Heart left ventricle (tissue), 16 donors: Measurements from ENCODE around the gene WNT8A. TPM values are rescaled to one million over a fixed set of nuclear protein-coding genes. Genes with fewer than 3 reads are reported as not detected.
"Not testable (repeated sequence)": the region's sequence is repeated elsewhere in the genome, so short reads cannot be mapped to it uniquely, and the experiment has no call there.

ENCODE experiments used
- ATAC-seq, 4 donors: fragments of 200-7000 bp; cut with Tn5 transposase; one replicate each; pipeline ENCODE4 v1.9.1; 2020 to 2022; ENCODE audit warnings: moderate library complexity in 4 of 4, mild to moderate bottlenecking in 3 of 4, moderate number of reproducible peaks in 1 of 4
- DNase-seq, 5 donors: peaks; one replicate each; pipeline ENCODE4 v3.0.0-alpha.2; 2020
- H3K27ac ChIP-seq, 12 donors: fragments of 200-600 bp; sonication (generic) in 4 of 12; one replicate each; pipeline versions ENCODE4 v1.5.0 to v1.8.0; 2016 to 2022; ENCODE audit warnings: mild to moderate bottlenecking in 2 of 12
- H3K27me3 ChIP-seq, 9 donors: fragments of 200-600 bp; sonication (generic) in 2 of 9; one replicate each; pipeline versions ENCODE4 v1.5.1 to v1.8.0; 2016 to 2022; ENCODE audit warnings: mild to moderate bottlenecking in 3 of 9
- H3K36me3 ChIP-seq, 9 donors: fragments of 200-600 bp; sonication (generic) in 2 of 9; one replicate each; pipeline versions ENCODE4 v1.5.0 to v1.8.0; 2018 to 2022; ENCODE audit warnings: mild to moderate bottlenecking in 2 of 9
- H3K4me1 ChIP-seq, 12 donors: fragments of 200-600 bp; sonication (generic) in 4 of 12; one replicate each; pipeline versions ENCODE4 v1.5.0 to v1.8.0; 2016 to 2022; ENCODE audit warnings: mild to moderate bottlenecking in 3 of 12
- H3K4me3 ChIP-seq, 12 donors: fragments of 200-600 bp; sonication (generic) in 4 of 12; one replicate each; pipeline versions ENCODE4 v1.5.0 to v1.8.0; 2017 to 2022; ENCODE audit warnings: mild to moderate bottlenecking in 9 of 12, moderate library complexity in 4 of 12
- H3K9me3 ChIP-seq, 12 donors: fragments of 200-600 bp; sonication (generic) in 4 of 12; one replicate each; pipeline versions ENCODE4 v1.5.0 to v1.8.0; 2016 to 2022; ENCODE audit warnings: mild to moderate bottlenecking in 1 of 12
- CTCF ChIP-seq, 12 donors: fragments of 200-600 bp; sonication (generic) in 4 of 12; IDR thresholded peaks; one replicate each; pipeline versions ENCODE4 v1.5.0 to v1.8.0; 2018 to 2022; ENCODE audit warnings: antibody characterized with exemption in 12 of 12, mild to moderate bottlenecking in 5 of 12
- POLR2A ChIP-seq, 2 donors: fragments of 450-650 bp; IDR thresholded peaks; one replicate each; pipeline ENCODE4 v1.6.1; 2017; ENCODE audit warnings: antibody characterized with exemption in 2 of 2, mild to moderate bottlenecking in 2 of 2, moderate library complexity in 2 of 2
- WGBS, 4 donors: extraction: QIAGEN DNeasy Blood & Tissue Kit in 2 of 4; methylation state at CpG; one replicate each; pipeline versions ENCODE4 v1.1.5 to v1.1.7; 2013 to 2018; 5-methylcytosine and 5-hydroxymethylcytosine counted together
- intact Hi-C, 10 donors: fragments of 100-400 bp; cut with DNase I; formaldehyde crosslinking; loops; one replicate each; pipeline versions ENCODE4 v1.11.1 to v1.14.2; 2022
- polyA plus RNA-seq, 2 donors: library from polyadenylated mRNA; stranded (reverse); fragments of 200-250 nt; gene quantifications; one replicate each; pipeline ENCODE4 v1.2.3, GENCODE V29; 2013
- total RNA-seq, 9 donors: library from RNA; depleted of rRNA in 2 of 9; stranded (reverse); fragments of >200 nt in 2 of 9; fragmentation: NEBNext Ultra II Directional in 3 of 9; extraction: Animal tissue kit (Norgen Biotek cat#: 25700) in 3 of 9; gene quantifications; one replicate each; pipeline versions ENCODE4 v1.1.0 to v1.2.4, GENCODE V29; 2016 to 2023
- donor health status: ischemic (EF 13 %, LVEDD 7.1; RV severe dilation, severe dysfunction).
- donor health status: healthy with polysubstance abuse.
- donor health status: DM: no; HTN: yes; CAD: no.
- donor health status: DM: no; HTN: no; CAD: no.
- donor health status: ischemic (EF 25% LVEDD 6.9; RV normal size, moderate dysfunction).
- donor health status: ischemic (EF 25% LVEDD 5.7; RV mildly dilated, moderate dysfunction).
- donor health status: healthy.
- donor health status: DM: yes; HTN: yes; CAD: no.
- donor health status: ischemic (EF 35%, LVEDD 5.7; RV mildly dilated, moderate dysfunction).
- donor health status: nonischemic (EF 11% LVEDD 7.7; RV severe dilation, severe dysfunction).
- donor health status: DM: yes; HTN: yes; CAD: no.
- donor health status: PGD.
- donor health status: ischemic (EF 29% LVEDD 5.4; RV normal size, mild dysfunction).
- donor health status: nonischemic (EF 23%, LVEDD 6.1; RV moderate dilation, normal function).

Gene WNT8A
- total and polyA plus RNA-seq, 11 donors = not detected

GRCh38 chr5:138067945-138068344, 15.9 kb upstream of the WNT8A start:
- Histone ChIP-seq H3K27ac (no peak overlapping the region), H3K4me1 (no peaks in the 10 kb centered on the region), H3K27me3 (peaks cover 0 to 5% (median 0%) of the 10 kb centered on the region in 9 donors), H3K36me3 (no peaks in the 10 kb centered on the region), H3K9me3 (no peaks in the 10 kb centered on the region), H3K4me3 (no peak overlapping the region)
- 89 to 93% (median 90%) methylated on average over 8 of the region's 8 CpGs for WGBS, 4 donors
- DNase-seq (no peak), ATAC-seq (no peak)
- TF ChIP-seq CTCF (IDR thresholded peaks at IDR 0.05) (no peak), POLR2A (IDR thresholded peaks at IDR 0.05) (no peak)
- intact Hi-C loops = loop anchor here in 7 of 10 donors (1.0 to 5.0 kb wide), 3 partner anchors 31 to 291 kb away; no protein-coding TSS in a partner anchor

DNA sequence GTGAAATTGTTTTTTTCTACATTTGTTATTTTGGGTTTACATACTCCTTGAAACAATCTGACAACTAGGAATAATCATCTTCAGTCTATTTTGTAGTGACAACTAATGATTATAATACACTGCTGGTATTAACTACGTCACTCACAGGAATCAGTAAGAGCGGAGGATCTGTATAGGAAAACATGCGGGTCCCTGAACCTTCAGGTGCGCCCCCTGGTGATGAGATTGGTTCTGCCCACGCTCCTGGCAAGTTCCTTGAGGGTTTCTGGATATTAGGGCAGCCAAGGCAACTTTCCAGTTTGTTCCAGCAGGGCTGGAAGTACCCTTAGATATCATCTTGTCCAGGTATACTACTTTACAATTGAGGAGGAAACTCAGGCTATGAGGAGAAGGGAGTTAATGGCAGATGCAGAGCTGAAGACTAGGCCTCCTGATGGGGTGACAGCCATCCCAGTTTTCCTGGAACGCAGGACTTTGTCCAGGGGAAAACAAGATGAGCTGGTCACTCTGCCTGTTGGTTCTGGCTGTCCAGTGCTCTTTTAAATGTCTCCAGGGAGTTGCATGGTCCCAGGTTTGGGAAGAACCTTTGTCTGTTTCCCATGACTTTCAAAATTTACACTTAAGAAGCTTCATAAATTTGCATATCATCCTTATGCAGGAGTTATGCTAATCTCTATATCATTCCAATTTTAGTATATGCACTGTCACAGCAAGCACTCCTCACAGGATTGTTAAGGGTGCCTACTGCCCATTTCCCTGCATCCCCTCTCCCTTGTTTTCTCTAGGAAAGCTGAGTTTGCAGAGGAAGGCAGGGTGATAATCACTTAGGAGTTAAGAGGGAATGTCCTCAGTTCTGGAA, 14.9 kb upstream of the WNT8A start:
- H3K27me3 ChIP-seq = peaks cover 0 to 5% (median 0%) of the 10 kb centered on the region in 9 donors
- WGBS, 4 donors = 21 to 24% (median 23%) methylated on average over 6 of the region's 6 CpGs
- TF ChIP-seq CTCF (IDR thresholded peaks at IDR 0.05) = peak; percentile 64 to 84 (median 72)
- TF ChIP-seq POLR2A (IDR thresholded peaks at IDR 0.05) = no peak
- intact Hi-C loops = loop anchor here in 8 of 10 donors (1.0 to 5.0 kb wide), 3 partner anchors 32 to 292 kb away; no protein-coding TSS in a partner anchor
- DNase-seq = peak; percentile 56 to 82 (median 67)
- no peaks in the 10 kb centered on the region for H3K36me3 ChIP-seq
- no peaks in the 10 kb centered on the region for H3K9me3 ChIP-seq
- peak; percentile 69 to 89 (median 85) for ATAC-seq
- no peaks in the 10 kb centered on the region for H3K4me1 ChIP-seq
- H3K4me3 ChIP-seq = no peak overlapping the region
- no peak overlapping the region for H3K27ac ChIP-seq

- not testable (repeated sequence) for H3K36me3 ChIP-seq
- intact Hi-C loops = loop anchor here in 1 of 10 donors (5.0 kb wide), 1 partner anchor 33 kb away; no protein-coding TSS in a partner anchor
Observed at GRCh38 chr5:138070026-138070425, 13.8 kb upstream of the WNT8A start.

GRCh38 chr5:138077064-138077696, 6.7 kb upstream of the WNT8A start:
- no peak overlapping the region for H3K4me3 ChIP-seq
- no peak overlapping the region for H3K27ac ChIP-seq
- no peaks in the 10 kb centered on the region for H3K9me3 ChIP-seq
- ATAC-seq (peak in 3 of 4 donors; percentile 53 to 72 (median 67)), DNase-seq (peak in 4 of 5 donors; percentile 32 to 63 (median 43))
- H3K27me3 ChIP-seq = no peaks in the 10 kb centered on the region
- intact Hi-C loops = loop anchor here (1.0 to 5.0 kb wide), 5 partner anchors 54 to 58 kb away; no protein-coding TSS in a partner anchor
- peaks cover 0 to 10% (median 0%) of the 10 kb centered on the region in 12 donors for H3K4me1 ChIP-seq
- WGBS, 4 donors = 31 to 36% (median 34%) methylated on average over 5 of the region's 5 CpGs
- TF ChIP-seq CTCF (IDR thresholded peaks at IDR 0.05) (peak; percentile 67 to 91 (median 85)), POLR2A (IDR thresholded peaks at IDR 0.05) (no peak)
- no peaks in the 10 kb centered on the region for H3K36me3 ChIP-seq

More at GRCh38 chr5:138070026-138070425, 13.8 kb upstream of the WNT8A start:
- not testable (repeated sequence) for H3K9me3 ChIP-seq, H3K27ac ChIP-seq, ATAC-seq, DNase-seq, H3K4me3 ChIP-seq, H3K4me1 ChIP-seq, H3K27me3 ChIP-seq
- 89 to 94% (median 93%) methylated on average over 3 to 32 of the region's 32 CpGs for WGBS, 4 donors
